ENCODE data around the gene ARHGEF7.
A peak's percentile ranks its signal among the peaks of the same experiment; 100 is the strongest.
"Not testable (repeated sequence)": the region's sequence is repeated elsewhere in the genome, so short reads cannot be mapped to it uniquely, and the experiment has no call there.

The ARHGEF7 gene, protein sequence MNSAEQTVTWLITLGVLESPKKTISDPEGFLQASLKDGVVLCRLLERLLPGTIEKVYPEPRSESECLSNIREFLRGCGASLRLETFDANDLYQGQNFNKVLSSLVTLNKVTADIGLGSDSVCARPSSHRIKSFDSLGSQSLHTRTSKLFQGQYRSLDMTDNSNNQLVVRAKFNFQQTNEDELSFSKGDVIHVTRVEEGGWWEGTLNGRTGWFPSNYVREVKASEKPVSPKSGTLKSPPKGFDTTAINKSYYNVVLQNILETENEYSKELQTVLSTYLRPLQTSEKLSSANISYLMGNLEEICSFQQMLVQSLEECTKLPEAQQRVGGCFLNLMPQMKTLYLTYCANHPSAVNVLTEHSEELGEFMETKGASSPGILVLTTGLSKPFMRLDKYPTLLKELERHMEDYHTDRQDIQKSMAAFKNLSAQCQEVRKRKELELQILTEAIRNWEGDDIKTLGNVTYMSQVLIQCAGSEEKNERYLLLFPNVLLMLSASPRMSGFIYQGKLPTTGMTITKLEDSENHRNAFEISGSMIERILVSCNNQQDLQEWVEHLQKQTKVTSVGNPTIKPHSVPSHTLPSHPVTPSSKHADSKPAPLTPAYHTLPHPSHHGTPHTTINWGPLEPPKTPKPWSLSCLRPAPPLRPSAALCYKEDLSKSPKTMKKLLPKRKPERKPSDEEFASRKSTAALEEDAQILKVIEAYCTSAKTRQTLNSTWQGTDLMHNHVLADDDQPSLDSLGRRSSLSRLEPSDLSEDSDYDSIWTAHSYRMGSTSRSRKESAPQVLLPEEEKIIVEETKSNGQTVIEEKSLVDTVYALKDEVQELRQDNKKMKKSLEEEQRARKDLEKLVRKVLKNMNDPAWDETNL

DNA sequence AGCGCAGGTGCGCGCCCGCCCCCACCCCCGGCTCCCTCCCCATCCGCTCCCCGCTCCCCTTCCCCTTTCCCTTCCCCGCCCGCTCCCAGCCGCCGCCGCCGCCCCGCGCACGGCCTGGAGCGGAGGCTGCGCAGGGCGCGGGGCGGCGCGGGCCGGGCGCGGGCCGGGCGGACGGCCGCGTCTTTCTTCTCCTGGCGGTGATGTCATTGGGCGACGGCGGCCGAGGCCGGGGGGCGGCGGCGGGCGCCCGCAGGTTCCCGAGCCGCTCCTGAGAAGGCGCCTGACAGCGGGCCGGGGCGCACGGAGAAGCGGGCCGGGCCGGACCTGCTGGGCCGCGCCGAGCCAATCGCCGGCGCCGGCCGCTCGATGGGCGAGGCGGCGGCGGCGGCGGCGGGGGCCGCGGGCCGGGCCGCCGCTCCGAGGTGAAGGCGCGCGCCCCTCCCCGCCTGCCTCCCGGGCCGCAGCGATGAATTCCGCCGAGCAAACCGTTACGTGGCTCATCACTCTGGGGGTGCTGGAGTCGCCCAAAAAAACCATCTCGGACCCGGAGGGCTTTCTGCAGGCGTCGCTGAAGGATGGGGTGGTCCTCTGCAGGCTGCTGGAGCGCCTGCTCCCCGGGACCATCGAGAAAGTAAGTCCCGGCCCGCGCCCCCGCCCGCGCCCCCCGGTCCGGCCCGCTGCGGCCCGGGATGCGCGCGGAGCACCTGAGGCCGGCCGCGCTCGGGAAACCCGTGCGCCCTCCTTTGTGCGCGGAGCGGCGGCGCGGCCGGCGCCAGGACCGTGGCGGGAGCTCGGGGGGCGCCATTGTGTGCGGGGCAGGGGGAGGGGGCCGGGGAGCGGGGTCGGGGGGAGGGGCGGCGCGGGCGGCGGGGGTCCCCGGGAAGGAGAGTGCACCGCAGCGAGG is at the start of gene ARHGEF7:
Gene ARHGEF7, plus strand, starts transcription at position 250 of the 904 bp plus-strand sequence. Its CDS starts 217 bp downstream, at position 467.
- H3K4me3 ChIP-seq (replicated peaks in 1 of 2; ENCODE audit: low read depth in 2 of 2, low read length in 2 of 2), result peak within 1 kb of the TSS; percentile 46 to 51
- TF ChIP-seq, protein P1, sequence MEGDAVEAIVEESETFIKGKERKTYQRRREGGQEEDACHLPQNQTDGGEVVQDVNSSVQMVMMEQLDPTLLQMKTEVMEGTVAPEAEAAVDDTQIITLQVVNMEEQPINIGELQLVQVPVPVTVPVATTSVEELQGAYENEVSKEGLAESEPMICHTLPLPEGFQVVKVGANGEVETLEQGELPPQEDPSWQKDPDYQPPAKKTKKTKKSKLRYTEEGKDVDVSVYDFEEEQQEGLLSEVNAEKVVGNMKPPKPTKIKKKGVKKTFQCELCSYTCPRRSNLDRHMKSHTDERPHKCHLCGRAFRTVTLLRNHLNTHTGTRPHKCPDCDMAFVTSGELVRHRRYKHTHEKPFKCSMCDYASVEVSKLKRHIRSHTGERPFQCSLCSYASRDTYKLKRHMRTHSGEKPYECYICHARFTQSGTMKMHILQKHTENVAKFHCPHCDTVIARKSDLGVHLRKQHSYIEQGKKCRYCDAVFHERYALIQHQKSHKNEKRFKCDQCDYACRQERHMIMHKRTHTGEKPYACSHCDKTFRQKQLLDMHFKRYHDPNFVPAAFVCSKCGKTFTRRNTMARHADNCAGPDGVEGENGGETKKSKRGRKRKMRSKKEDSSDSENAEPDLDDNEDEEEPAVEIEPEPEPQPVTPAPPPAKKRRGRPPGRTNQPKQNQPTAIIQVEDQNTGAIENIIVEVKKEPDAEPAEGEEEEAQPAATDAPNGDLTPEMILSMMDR (IDR thresholded peaks at IDR 0.05; ENCODE audit: low read depth, low read length), result no peak
- DNase-seq (ENCODE audit: low read depth in 2 of 2), result no peak

DNA sequence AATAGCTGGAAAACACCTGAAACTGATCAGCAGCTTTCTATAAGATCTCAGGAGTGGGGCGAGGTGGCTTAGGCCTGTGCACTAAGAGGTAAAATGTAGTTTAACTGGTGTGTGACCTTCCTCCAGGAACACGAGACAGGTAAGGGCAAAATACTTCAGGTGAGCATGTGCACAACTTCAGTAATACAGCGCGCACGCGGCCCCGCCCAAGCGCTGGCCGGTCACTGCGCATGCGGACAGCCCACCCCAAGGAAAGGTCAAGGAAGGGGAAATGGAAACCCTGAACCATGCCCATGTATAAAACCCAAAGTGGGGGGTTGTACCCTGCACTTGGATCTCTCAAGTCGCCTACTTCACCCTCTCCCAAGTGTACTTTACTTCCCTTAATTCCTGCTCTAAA is 49.4 kb upstream of the ARHGEF7 start:
- no peak overlapping the region for H3K4me3 ChIP-seq (replicated peaks in 1 of 2; ENCODE audit: low read depth in 2 of 2, low read length in 2 of 2)
- TF ChIP-seq, protein P1 (IDR thresholded peaks at IDR 0.05; ENCODE audit: low read depth, low read length), result no peak
- DNase-seq (ENCODE audit: low read depth in 2 of 2), result no peak

DNA sequence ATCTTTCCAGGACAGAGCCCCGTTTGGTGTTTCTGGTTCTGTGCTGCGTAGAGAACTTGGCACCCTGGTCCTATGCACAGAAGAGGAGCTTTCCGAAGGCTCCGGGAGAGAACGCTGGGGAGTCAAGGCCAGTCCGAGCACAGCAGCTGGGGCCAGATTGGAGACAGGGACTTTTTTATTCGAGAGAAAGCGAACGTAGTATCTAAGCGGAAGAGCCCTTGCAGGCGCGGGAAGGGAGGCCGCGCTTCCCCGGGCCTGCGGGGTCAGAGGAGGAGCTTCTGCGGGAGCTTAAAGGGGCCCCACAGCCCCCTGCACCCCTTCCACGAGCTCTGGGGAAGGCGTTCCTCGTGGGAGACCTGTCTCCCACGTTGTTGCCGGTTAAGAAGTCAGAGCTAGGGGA is 48.6 kb upstream of the ARHGEF7 start:
- no peak for DNase-seq (ENCODE audit: low read depth in 2 of 2)
- no peak overlapping the region for H3K4me3 ChIP-seq (replicated peaks in 1 of 2; ENCODE audit: low read depth in 2 of 2, low read length in 2 of 2)
- TF ChIP-seq, protein P1 (IDR thresholded peaks at IDR 0.05; ENCODE audit: low read depth, low read length), result no peak

DNA sequence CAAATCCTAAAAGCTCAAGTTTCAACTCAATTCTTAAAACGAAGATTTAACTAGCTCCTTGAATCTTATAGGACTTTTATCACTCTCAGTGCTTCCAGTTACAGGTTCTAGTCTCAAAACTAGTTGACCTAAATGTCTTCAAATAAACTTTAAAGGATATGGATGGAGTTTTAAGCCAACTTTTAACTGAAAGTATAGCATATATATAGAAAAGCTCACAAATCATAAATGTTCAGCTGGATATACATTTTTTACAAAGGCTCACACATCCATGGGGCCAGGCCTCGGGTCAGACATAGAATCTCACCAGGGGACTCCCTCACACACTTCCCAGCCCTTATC is 47.1 kb upstream of the ARHGEF7 start:
- TF ChIP-seq, protein P1 (IDR thresholded peaks at IDR 0.05; ENCODE audit: low read depth, low read length), result no peak
- DNase-seq (ENCODE audit: low read depth in 2 of 2), result no peak
- H3K4me3 ChIP-seq (replicated peaks in 1 of 2; ENCODE audit: low read depth in 2 of 2, low read length in 2 of 2), result no peak overlapping the region

DNA sequence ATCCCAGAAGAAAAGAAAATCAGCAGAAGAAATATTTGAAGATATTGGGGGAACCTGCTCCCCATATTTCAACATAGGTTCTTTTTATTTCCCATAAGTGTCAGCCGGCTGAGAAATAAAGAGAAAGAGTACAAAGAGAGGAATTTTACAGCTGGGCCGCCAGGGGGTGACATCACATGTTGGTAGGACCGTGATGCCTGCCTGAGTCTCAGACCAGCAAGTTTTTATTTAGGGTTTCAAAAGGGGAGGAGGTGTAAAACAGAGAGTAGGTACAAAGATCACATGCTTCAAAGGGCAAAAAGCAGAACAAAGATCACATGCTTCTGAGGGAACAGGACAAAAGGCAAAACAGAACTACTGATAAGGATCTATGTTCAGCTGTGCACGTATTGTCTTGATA is 44.0 kb upstream of the ARHGEF7 start:
- H3K4me3 ChIP-seq (replicated peaks in 1 of 2; ENCODE audit: low read depth in 2 of 2, low read length in 2 of 2), result not testable (repeated sequence)
- peak; percentile 23 to 28 for DNase-seq (ENCODE audit: low read depth in 2 of 2)

DNA sequence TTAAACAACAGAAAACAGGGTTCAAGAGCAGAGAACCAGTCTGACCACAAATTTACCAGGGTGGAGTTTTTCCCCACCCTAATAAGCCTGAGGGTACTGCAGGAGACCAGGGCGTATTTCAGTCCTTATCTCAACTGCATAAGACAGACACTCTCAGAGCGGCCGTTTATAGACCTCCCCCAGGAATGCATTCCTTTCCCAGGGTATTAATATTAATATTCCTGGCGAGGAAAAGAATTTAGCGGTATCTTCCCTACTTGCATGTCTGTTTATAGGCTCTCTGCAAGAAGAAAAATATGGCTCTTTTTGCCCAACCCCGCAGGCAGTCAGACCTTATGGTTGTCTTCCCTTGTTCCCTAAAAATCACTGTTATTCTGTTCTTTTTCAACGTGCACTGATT is 43.6 kb upstream of the ARHGEF7 start:
- H3K4me3 ChIP-seq (replicated peaks in 1 of 2; ENCODE audit: low read depth in 2 of 2, low read length in 2 of 2); DNase-seq (ENCODE audit: low read depth in 2 of 2): not testable (repeated sequence)

DNA sequence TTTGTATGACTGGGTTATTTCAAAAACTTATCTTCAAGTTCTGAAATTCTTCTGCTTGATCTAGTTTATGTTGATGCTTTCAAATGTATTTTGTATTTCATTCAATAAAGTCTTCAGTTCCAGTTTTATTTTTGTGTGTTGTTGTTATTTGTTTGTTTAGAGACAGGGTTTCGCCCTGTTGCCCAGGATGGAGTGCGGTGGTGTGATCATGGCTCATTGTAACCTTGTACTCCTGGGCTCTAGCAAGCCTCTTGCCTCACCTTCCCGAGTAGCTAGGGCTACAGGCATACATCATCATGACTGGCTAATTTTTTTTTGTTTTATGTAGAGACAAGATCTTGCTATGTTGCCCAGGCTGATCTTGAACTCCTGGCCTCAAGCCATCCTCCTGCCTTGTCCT is 40.3 kb upstream of the ARHGEF7 start:
- peak in 1 of 2 donors; percentile 52 for DNase-seq (ENCODE audit: low read depth in 2 of 2)
- H3K4me3 ChIP-seq (replicated peaks in 1 of 2; ENCODE audit: low read depth in 2 of 2, low read length in 2 of 2), result no peak overlapping the region
- TF ChIP-seq, protein P1 (IDR thresholded peaks at IDR 0.05; ENCODE audit: low read depth, low read length), result no peak
